Lower leg skin (tissue), 3 donors: ENCODE results near the gene PRELID3B.

Experiments used
- CTCF ChIP-seq, 3 donors: fragments of 450-650 bp; IDR thresholded peaks; one replicate each; pipeline ENCODE4 v1.5.1; 2016; ENCODE audit warnings: antibody characterized with exemption in 3 of 3, mild to moderate bottlenecking in 3 of 3, moderate library complexity in 2 of 3
- POLR2A ChIP-seq, 2 donors: fragments of 450-650 bp; IDR thresholded peaks; one replicate each; pipeline ENCODE4 v1.6.1; 2016 to 2017; ENCODE audit warnings: antibody characterized with exemption in 2 of 2, mild to moderate bottlenecking in 1 of 2, moderate library complexity in 1 of 2

- TF ChIP-seq POLR2A (IDR thresholded peaks at IDR 0.05) (no peak), CTCF (IDR thresholded peaks at IDR 0.05) (no peak)
Observed at GRCh38 chr20:59031564-59032022, 11.0 kb downstream of the PRELID3B start.
